Measurements from ENCODE around the gene PER2.

Gene PER2

DNA sequence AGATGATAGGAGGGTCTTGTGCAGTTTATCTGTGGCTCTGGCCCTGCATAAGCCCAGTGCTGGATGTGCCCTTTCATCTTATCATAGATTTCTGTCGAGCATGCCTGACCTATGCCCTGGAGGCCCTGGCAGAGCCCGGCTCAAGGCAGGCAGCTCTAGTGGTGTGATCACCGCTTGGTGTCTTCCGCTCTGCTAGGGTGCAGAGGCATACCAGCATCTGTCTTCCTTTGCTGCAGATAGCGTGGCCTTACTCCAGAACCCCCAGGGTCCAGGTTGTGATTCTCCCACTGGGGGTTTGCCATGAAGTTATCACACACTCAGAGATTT is 18.2 kb upstream of the PER2 start:
- no peak for DNase-seq (ENCODE audit: low spot score)

DNA sequence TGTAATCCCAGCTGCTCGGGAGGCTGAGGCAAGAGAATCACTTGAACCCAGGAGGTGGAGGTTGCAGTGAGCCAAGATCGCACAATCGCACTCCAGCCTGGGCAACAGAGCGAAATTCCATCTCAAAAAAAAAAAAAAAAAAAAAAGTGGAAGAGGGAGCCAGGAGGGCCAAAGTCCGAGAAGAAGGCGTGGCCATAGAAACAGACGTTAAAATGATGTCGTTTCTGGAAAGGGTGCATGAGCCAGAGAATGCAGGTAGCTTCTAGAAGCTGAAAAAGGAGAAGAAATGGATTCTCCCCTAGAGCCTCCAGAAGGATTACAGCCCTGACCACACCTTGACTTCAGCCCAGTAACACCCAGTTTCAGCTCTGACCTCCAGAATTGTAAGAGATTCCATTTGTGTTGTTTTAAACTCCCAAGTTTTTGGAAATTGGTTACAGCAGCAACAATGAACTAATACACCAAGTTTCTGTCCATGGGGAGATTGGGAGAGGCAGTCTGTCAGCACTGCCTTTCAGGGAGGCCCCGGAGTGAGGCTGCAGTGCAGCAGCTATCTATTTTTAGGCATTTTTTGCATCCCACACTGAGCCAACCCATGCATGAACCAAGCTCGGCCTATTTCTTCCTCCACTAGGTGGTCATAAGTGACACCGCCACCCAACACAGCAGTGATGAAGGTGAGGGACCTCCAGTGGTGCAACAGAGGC is 17.7 kb upstream of the PER2 start:
- DNase-seq (ENCODE audit: low spot score) = no peak

DNA sequence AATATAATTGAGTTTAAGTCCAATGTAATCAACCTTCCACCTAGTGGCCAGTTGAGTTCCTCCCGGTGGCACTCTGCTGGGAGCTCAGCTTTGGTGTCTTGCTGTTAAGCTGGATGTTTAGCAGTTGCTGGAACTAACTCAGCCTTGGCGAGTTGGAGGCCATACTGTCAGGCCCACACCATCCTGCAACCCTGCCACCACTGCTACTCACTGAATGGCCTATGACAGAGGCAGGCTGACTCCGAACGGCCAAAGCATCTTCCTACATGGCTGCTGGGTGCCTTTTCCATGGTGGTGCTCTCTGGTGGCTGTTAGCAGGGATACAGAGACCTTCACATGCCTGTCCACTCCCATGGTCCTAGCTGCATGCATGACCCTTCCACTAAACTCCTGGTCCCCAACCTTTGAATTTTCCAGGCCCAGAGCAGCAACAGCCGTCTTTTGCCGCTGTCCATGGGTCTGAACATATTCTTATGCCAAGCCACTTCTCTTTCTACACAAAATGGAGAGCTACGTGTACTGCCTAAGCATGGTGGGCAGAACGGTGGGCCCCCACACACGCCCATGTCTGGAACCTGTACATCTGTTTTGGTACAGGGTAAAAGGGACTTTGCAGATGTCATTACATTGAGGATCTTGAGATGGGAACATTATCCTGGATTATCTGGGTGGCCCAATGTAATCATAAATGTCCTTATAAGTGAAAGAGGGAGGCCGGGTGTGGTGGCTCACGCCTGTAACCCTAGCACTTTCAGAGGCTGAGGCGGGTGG is 16.9 kb upstream of the PER2 start:
- no peak for DNase-seq (ENCODE audit: low spot score)

DNA sequence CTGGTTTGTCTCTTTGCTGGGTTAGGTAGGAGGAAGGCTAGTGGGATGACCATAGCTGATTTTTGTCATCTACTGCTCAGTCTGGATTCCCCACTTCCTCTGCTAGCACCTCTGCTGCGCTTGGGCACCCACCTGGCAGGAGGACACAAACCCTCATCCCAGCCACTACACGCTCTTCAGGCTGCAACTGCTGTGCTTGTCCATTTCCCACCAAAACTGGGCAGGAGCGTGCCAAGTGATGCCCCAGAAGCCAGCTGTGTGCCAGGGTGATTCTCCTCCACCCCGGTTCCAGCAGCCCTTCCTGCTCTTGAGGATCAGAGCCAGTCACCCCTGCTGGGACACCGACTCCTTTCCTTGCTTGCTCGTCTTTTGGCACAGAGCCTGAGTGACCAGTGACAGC is 15.7 kb upstream of the PER2 start:
- DNase-seq (ENCODE audit: low spot score) = no peak

DNA sequence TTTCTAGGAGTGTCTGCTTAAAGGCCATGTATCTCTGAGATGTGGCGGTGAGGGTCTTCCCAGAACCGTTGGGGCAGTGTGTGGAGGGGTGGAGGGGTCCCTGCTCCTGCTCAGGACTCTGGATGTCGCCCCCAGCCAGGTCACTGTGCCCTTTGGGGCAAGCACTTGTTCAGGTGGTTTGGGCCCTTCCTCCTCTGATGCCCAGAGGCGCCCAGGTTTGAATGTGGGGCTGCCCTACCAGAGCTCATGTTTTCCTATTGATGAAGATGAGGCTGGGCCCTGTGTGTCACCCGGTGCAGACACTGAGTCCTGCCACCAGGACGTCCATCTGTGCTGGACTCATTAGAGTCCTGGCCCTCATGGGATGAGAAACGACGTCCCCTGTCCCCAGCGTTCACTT is 14.3 kb upstream of the PER2 start:
- DNase-seq (ENCODE audit: low spot score) = no peak

DNA sequence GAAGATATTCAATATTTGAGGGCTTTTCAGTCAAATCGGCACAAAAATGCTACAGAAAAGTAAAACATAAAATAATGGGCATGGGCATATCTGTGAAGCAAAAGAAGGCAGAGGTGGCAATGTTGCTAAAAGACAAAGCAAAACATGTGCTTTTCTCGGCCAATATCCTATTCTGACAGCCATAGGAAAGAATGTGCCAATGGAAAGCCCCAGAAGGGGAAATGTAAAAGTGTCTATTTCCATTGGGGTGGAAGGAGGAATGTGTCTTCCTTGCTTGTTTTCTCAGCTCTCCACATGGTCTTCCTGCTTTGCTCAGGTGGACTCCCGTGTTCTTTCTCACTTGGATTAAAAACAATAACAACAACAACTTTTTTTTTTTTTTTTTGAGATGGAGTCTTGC is 13.7 kb upstream of the PER2 start:
- no peak for DNase-seq (ENCODE audit: low spot score)

DNA sequence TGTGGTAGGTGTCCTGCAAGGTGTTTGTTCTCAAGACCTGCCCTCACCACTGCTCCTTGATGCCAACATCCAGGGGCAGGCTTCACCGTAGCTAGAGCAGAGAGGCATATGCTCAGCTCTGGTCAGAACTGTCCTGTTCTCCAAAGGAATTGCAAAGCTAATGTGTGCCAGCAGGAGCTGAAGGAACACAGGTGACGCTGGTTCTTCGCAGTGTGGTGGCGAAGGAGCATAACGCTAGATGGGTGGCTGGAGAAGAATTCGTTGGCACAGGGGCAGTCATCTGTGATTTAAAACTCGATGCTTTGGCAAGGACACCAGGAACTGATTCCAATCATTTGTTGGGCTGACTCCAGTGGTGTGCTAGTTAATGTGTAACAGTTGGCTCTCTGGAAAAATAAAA is 11.4 kb upstream of the PER2 start:
- no peak for DNase-seq (ENCODE audit: low spot score)

DNA sequence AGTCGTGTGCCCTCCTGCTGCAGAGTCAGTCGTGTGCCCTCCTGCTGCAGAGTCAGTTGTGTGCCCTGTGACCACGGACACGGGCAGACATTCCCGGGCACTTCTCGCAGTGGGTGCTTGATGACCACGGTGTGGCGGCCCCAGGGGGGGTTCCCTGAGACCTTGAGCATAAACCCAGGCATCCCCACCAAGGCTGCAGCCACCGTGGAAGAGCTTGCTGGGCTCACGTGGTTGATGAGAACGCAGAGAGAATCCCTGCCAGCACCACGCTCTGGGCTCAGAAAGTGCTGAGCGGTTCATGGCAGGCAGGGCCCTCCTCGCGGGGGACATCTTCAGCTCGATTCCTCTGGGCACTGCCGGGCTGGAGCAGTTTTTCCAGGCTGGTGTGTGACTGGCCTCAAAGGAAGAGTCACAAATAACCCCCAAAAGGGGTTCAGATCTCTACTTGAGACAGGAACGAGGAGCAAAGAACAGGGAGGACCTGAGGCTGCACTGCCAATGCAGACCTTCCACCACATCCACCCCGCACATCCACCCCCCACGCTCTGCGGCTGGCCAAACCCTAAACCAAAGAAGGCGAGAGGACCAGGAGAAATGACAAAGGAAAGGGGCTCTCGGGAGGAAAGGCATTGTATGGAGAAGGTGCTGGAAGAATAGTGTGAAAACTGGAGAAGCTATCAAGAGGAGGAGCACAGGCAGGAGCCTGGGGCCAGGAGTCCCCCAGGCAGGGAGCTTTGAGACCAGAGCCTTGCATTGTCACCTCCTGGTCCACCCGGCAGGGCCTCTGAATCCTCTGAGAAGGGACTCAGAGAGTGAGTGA is 8.4 kb upstream of the PER2 start:
- DNase-seq (ENCODE audit: low spot score) = no peak

DNA sequence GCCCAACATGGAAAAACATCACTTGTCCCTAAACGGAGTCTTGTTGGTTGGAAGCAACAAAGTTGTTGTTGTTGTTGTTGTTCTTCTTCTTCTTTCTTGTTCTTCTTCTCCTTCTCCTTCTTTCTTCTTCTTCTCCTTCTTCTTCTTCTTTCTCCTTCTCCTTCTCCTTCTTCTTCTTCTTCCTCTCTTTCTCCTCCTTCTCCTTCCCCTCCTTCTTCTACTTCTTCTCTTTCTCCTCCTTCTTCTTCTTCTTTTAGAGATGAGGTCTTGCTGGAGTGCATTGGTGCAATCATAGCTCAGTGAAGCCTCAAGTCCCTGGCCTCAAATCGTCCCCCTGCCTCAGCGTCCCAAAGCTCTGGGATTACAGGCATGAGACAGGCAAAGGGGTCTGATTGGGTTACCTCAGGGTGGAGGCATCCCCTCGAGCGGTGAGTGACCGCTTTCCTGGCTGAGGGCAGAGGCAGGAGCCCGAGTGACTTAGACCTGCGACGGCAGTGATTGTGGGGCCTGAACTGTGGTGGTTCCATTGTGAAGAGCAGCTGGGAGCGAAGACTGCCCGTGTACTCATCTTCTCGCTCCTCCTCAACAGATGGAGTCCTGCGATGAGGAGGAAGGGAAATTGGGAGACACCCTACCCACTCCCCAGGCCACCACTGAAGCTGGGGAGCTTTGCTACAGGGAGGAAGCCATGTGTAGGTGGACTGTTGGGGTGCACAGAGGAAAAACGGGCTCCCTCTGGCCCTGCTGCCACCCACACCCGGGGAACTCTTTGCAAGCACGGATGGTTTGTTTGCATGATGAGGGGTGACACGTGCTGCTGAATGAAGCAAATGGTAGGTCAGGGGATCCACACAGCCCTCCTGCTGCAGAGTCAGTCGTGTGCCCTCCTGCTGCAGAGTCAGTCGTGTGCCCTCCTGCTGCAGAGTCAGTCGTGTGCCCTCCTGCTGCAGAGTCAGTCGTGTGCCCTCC is 7.0 kb upstream of the PER2 start:
- no peak for DNase-seq (ENCODE audit: low spot score)

DNA sequence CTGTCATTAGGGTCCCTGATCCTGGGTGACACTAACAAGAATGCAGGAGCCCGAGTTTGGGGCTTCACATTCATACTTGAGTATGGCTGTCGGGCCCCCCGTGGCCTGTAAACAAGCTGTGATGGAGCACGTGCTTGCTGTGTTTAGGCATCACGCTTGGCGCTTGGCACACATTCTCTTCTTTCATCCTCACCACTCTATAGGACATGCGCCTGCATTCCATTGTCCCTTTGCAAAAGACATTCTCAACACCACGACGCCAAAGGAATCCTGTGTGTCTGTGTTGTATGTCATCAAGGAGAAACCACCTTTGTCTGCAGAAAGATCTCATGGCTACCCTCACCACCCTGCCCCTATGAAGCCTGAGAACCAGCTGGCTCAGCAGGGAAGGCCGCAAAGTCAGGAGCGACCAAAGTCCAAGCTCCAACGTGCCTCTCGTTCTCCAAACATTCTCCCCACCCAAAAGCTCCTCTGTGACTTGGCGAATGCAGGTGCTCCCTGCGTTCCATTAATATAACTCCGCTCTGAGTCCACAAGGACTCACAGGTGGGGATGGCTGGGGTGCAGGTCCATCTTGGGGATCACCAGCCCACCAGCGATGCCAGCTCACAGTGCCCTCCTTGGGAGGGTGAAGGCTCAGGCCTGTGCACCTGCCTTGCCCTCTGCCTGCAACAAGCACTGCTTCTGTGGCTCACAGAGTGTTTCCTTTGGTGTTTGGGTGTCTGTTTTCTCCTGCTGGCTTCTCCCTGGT is 6.2 kb upstream of the PER2 start:
- DNase-seq (ENCODE audit: low spot score) = no peak

DNA sequence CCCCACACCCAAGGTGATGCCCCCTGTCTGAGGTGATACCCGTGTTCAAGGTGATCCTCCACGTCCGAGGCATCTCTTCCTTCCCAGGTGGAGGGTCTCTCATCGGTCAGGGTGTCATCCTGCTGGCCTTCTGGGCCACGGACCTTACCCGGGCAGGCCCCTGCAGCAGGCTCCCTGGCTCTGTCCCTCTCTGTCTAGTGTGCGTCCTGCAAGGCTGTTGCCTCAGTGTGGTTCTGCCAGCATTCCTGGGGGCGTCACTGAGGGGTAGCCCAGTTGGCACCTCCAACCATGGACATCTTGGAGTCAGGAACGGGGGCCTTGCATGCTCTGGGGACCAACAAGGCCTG is 5.6 kb upstream of the PER2 start:
- no peak for DNase-seq (ENCODE audit: low spot score)

DNA sequence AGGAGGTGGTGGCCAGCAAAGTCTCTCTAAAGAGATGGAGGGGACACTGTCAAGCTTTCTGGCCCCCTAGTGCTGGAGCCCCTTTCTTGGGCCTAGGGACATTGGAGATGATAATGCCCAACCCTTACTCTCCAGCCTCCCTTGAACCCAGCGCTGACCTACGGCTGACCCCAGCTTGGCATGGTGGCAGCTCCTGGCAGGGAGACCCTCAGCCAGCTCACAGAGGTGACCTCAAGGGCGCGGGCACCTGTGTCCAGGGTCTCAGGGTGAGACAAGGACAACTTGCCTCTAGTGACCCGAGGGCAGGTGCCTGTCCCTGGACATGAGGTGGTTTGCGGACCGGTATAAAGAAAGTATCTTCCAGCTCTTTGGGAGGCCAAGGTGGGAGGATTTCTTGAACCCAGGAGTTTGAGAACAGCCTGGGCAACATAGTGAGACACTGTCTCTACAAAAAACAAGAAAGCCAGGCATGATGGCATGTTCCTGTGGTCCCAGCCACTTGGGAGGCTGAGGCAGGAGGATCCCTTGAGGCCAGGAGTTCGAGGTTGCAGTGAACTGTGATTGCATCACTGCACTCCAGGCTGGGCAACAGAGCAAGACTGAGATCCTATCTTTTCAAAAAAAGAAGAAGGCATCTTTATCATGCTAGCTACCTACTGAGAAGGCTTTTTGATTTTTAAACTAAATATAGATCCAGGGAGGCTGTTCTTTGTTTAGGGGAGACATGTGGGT is 3.3 kb upstream of the PER2 start:
- DNase-seq (ENCODE audit: low spot score) = no peak

DNA sequence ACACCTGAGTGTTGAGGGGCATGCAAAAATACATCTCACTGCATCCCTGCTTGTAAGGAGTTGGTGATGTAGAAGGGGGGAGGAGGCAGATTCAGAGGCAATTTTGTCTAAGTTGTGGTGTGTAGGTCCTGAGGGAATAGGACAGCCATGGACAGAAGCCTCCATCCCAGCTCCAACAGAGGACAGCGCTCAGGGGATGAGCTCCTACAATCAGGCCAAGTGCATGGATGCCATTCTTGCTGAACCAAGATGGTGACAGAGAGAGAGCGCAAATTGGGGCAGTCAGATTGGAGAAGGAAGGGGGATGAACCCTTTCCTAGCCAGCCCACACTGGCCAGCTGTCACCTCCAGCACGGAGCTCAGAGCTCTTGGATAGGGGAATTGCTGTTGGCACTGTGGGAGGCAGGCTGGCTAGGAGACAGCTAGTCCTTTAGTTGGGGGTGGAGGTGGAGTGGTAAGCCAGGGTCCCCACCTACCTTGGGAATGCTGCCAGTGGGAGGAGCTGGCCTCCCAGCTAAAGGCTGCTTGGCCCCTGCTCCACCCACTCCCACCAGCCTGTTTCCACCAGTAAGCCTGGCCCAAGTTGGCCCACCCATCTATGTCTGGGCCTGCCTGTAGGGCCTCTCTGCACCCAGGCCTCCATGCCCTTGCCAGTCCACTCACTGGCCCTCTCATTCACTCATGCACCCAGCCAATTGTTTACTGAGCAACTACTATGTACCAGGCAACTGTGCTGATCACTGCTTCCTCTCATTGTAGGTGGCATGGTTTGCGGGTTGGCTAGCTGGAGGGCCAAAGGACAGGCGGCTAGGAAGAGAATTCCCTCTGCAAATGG is 2.5 kb upstream of the PER2 start:
- DNase-seq (ENCODE audit: low spot score) = no peak

DNA sequence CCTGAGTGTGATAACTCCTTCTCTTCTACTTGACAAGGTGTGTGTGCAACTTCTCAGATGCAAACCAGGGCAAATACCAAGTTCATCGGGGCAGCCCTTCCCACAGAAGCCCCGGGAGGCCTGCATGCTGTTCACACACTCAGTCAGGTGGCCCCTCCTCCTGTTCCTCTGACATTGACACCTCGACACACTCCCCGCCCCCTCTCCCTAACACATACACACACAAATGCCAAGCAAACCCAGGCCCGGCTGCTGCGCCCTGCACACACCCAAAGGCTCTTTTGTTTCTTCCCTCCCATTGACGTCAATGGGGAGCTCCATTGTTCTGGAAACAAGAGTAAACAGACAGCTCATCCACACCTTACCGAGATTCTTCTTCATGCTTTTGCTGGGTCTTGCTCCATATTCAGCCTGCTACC is 1.7 kb upstream of the PER2 start:
- peak; percentile 71 for DNase-seq (ENCODE audit: low spot score)

DNA sequence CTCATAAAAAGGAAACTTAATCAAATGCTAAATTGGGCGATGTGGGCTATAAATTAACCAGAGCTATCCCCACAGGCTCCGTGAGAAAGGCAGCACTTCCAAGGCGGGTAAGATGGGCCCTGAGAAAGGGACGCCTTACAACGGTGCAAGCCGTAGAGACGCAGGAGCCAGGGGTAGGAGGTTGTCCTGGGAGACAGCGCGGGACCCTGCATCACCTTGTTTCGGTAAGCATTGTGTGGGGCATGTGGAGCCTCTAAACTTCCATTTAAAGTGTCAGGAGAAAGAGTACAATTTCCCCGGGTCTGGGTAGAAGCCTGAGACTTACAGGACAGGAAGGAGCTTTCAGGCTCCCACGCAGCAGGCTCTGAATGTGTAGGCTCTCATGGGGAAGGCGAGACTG is 1.2 kb upstream of the PER2 start:
- no peak for DNase-seq (ENCODE audit: low spot score)

DNA sequence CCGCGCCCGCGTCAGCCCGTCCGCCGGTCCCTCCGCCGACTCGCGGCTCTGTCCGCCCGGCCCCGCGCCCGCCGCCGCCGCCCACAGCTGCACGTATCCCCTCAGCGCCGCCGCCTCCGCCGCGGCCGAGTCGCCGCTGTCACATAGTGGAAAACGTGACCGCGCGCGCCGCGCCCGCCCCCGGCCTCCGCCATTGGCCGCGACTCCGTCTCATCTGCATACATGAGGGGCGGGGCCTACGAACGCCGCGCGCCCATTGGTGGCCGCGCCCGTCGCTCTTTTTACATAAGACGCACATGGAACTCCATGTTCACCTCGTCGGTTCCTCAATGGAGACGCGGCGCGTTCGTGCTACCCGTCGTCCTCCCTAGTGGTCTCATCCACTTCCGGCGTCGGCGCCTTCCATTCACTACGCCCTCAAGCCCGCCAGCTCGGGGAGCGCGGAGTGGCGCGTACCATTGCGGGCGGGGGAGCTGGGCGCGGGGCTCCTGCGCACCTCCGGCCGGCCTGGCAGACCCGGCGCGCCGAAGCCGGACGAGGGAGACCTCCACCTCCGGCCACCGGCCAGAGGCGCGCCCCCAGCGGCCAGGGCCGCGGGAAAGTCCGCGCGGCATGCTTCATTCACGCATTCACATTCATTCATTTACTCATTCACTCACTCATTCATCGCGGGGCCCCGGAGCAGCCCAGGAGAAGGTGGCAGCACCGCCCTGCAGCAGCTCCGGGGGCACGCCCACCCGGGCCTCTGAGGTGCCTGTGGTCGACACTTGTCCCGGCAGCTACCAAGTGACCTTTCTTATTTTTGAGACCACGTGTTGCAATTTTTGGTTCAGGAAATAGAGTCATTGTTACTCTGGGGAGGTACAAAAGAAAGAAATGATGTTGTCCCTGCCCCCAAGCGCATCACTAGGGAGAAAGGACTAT is 502 bp upstream of the PER2 start:
- peak; percentile 98 for DNase-seq (ENCODE audit: low spot score)

DNA sequence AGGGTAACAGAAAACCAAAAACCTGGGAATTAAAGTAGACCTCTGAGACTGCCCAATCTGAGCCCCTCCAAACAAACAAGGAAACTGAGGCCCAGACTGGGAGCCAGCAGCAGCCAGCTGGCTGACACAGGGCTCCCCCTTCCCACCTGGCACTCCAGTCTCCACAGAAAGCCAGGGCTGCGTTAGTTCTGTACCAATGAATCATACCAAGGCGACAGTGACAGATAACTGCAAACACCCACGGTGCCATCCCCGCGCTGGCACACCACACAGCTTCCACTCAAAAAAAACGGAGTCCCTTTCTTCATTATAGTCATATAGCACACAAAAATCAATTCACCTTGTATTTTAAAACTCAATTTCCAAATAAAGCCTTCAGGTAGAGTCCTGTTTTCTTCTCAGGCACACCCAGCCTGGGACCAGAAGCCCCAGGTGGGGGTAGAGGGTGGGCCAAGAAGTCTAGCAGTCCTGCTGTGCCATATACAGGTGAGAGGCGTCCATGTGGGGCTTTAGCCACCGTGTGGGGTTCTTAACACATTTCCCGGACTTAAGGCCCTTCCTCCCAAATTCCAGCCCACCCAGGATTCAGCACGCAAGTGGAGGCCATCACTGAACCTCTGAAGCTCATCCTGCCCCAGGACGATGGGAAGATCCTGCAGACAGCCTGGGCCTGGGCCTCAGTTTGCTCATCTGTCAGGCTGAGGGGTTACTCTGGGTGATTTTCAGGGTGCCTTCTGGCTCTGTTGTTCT is 1.2 kb downstream of the PER2 start:
- DNase-seq (ENCODE audit: low spot score) = peak; percentile 76

DNA sequence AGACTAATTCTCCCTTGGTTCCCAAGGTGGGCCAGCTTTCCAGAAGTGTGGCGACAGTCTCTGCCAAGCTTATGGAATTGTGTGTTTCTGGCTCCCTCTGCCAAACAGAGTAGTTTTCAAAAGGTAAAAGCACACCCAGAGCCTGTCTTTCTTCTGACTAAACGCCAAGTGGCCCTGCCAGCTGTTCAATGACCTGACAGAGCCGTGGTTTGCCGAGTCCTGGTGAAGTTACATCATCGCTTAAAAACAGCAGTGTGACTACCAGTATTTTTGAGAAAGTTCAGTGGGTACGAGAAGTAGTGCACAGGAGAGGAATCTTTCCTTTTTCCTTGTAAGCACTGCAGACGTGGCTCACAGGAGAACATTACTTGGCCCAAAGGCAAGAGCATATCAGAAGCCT is 1.9 kb downstream of the PER2 start:
- DNase-seq (ENCODE audit: low spot score) = peak; percentile 55
